HG02642 (cell line): ENCODE results near the gene SNAPC3.
"Not testable (repeated sequence)": the region's sequence is repeated elsewhere in the genome, so short reads cannot be mapped to it uniquely, and the experiment has no call there.

Experiments
- ATAC-seq: cut with Tn5 transposase; IDR thresholded peaks from one replicate; pipeline ENCODE4 v1.9.1; 2021; ENCODE audit warnings: mild to moderate bottlenecking; ENCODE audit not compliant: unreplicated experiment, poor library complexity

SNAPC3 gene

GRCh38 chr9:15422372-15423230, at the start of gene SNAPC3:
SNAPC3 (plus strand) TSS chr9:15422876; CDS start chr9:15422880, 4 bp downstream.
- ATAC-seq = peak; percentile 98

GRCh38 chr9:15373881-15374280, 48.8 kb upstream of the SNAPC3 start:
- ATAC-seq = no peak

- ATAC-seq = no peak
Observed at GRCh38 chr9:15374310-15374709, 48.4 kb upstream of the SNAPC3 start.

GRCh38 chr9:15374825-15375224, 47.9 kb upstream of the SNAPC3 start:
- ATAC-seq = no peak

- ATAC-seq = no peak
Observed at GRCh38 chr9:15377625-15378540, 44.8 kb upstream of the SNAPC3 start.

GRCh38 chr9:15379317-15379716, 43.4 kb upstream of the SNAPC3 start:
- not testable (repeated sequence) for ATAC-seq

- not testable (repeated sequence) for ATAC-seq
Observed at GRCh38 chr9:15379888-15380287, 42.8 kb upstream of the SNAPC3 start.

- ATAC-seq = no peak
Observed at GRCh38 chr9:15381491-15381890, 41.2 kb upstream of the SNAPC3 start.

GRCh38 chr9:15386465-15386864, 36.2 kb upstream of the SNAPC3 start:
- ATAC-seq = no peak

- no peak for ATAC-seq
Observed at GRCh38 chr9:15389173-15389572, 33.5 kb upstream of the SNAPC3 start.

GRCh38 chr9:15389631-15390030, 33.0 kb upstream of the SNAPC3 start:
- no peak for ATAC-seq

GRCh38 chr9:15390201-15390600, 32.5 kb upstream of the SNAPC3 start:
- ATAC-seq = no peak

- ATAC-seq = no peak
Observed at GRCh38 chr9:15392363-15392762, 30.3 kb upstream of the SNAPC3 start.

GRCh38 chr9:15400281-15400941, 22.3 kb upstream of the SNAPC3 start:
- ATAC-seq = no peak

- ATAC-seq = no peak
Observed at GRCh38 chr9:15401266-15401665, 21.4 kb upstream of the SNAPC3 start.

GRCh38 chr9:15403155-15403554, 19.5 kb upstream of the SNAPC3 start:
- ATAC-seq = peak; percentile 44

- ATAC-seq = no peak
Observed at GRCh38 chr9:15404171-15404570, 18.5 kb upstream of the SNAPC3 start.

GRCh38 chr9:15416880-15417279, 5.8 kb upstream of the SNAPC3 start:
- ATAC-seq = no peak

GRCh38 chr9:15417626-15418025, 5.0 kb upstream of the SNAPC3 start:
- no peak for ATAC-seq

GRCh38 chr9:15420796-15421195, 1.9 kb upstream of the SNAPC3 start:
- ATAC-seq = no peak

- ATAC-seq = no peak
Observed at GRCh38 chr9:15421532-15421931, 1.1 kb upstream of the SNAPC3 start.
